HG03060 (cell line): Measurements from ENCODE around the gene ANKRD36.
"Not testable (repeated sequence)": the region's sequence is repeated elsewhere in the genome, so short reads cannot be mapped to it uniquely, and the experiment has no call there.

Experiments used
- ATAC-seq: cut with Tn5 transposase; IDR thresholded peaks from one replicate; pipeline ENCODE4 v1.9.1; 2021; ENCODE audit warnings: low read depth, moderate number of reproducible peaks; ENCODE audit not compliant: unreplicated experiment

The ANKRD36 gene

GRCh38 chr2:97113050-97113881, at the start of gene ANKRD36:
Gene ANKRD36 (plus strand): TSS chr2:97113153. CDS start chr2:97113740, 587 bp downstream.
- peak; percentile 80 for ATAC-seq

GRCh38 chr2:97066030-97066429, 46.9 kb upstream of the ANKRD36 start:
- not testable (repeated sequence) for ATAC-seq

DNA sequence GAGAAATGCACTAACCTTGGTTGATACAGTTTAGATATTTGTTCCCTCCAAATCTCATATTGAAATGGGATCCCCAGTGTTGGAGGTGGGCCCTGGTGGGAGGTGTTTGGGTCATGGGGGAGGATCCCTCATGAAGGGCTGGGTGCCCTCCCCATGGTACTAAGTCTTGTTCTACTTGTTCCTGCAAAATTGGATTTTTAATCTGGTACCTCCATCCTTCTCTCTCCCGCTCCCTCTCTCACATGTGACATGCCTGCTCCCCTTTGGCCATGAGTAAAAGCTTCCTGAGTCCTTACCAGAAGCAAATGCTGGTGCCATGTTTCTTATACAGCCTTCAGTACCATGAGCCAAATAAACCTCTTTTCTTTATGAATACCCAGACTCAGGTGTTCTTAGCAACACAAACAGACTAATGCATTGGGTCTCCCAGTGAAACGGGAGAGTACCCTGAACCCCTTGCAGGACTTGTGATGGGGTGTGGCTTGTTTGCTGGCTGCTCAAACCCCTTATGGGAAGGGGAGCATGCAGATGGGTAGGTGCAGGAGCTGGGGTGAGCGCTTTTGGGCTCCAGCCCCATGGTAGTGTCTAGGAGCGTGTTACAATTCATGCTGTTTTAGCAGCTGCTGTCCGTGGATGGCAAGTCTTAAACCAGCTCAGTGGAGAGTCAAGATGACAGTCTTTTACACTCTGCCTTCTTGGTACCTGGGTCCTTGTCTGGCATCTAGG, 45.5 kb upstream of the ANKRD36 start:
- ATAC-seq = no peak

- ATAC-seq = no peak
Observed at GRCh38 chr2:97068074-97068473, 44.9 kb upstream of the ANKRD36 start.

- ATAC-seq = not testable (repeated sequence)
Observed at GRCh38 chr2:97068722-97069121, 44.2 kb upstream of the ANKRD36 start.

- not testable (repeated sequence) for ATAC-seq
Observed at GRCh38 chr2:97070915-97071314, 42.0 kb upstream of the ANKRD36 start.

DNA sequence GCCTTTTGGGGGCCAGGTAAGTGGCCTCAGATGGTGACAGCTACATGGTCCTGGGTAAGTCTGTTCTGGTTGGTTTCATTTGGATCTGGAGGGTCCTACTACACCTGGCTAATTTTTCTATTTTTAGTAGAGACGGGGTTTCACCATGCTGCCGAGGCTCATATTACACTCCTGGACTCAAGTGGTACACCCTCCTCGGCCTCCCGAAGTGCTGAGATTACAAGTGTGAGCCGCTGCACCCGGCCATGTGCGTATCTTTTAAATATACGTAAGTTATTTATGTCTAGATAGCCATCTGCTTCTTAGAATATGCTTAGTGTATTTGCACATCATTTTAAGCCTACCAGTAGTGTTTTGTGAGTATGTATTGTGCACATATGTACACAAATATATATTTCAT, 35.7 kb upstream of the ANKRD36 start:
- ATAC-seq = not testable (repeated sequence)

DNA sequence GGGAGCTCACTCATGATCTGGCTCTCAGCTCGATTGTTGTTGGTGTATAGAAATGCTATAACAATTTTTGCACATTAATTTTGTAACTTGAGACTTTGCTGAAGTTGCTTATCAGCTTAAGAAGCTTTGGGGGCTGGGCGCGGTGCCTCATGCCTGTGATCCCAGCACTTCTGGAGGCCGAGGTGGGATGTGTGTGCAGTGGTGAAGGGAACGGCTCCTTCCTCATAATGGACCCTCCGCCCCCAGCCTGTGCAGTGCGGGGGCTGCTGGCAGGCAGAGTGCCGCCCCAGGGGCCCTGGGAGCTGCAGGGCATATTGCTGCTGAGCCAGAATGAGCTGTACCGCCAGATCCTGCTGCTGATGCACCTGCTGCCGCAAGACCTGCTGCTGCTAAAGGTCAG, 32.1 kb upstream of the ANKRD36 start:
- ATAC-seq = not testable (repeated sequence)

DNA sequence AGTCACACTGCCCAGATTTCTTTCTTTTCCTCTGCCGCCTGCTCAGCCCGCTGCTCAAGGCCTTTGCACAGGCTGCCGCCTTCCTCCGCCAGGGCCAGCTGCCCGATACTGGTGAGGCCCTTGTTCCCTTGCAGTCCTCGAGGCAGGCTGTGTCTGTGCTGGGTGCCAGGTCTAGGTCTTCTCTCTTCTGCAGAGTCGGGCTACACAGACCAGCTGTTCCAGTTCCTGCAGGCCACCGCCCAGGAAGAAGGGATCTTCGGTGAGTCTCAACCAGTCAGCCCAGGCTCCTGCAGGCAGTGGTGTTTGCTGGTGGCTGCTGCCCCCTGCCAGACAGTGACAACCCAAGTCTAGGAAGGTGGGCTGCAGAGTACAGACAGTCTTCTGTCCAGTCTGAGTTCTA, 30.7 kb upstream of the ANKRD36 start:
- not testable (repeated sequence) for ATAC-seq

GRCh38 chr2:97083516-97083915, 29.4 kb upstream of the ANKRD36 start:
- not testable (repeated sequence) for ATAC-seq

DNA sequence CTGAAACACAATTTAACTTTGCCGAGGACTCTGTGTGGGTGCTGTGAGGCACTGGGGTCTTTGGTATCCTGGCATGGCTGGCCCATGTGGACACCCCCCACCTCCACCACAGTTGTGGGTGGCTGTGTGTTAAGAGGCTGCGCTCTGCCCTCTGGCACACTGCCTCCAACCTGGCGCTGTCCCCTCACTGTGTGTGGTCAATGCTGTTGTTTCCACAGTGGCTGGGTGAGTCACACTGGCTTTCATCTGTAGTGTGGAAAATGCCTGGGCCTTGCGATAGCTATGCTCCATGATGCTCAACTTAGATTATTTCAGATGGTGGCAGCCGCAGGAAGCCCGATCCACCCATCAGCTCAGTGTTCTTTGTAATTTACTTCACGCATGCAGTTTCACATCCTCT, 27.9 kb upstream of the ANKRD36 start:
- not testable (repeated sequence) for ATAC-seq

GRCh38 chr2:97088706-97089105, 24.2 kb upstream of the ANKRD36 start:
- not testable (repeated sequence) for ATAC-seq

GRCh38 chr2:97092946-97093345, 20.0 kb upstream of the ANKRD36 start:
- ATAC-seq = not testable (repeated sequence)

GRCh38 chr2:97093983-97094771, 18.8 kb upstream of the ANKRD36 start:
- peak; percentile 15 for ATAC-seq

GRCh38 chr2:97094772-97095611, 18.0 kb upstream of the ANKRD36 start, which contains the start of gene FAHD2B:
Gene FAHD2B (minus strand): TSS chr2:97094882. CDS start chr2:97091706, 3,176 bp downstream.
- peak; percentile 55 for ATAC-seq

DNA sequence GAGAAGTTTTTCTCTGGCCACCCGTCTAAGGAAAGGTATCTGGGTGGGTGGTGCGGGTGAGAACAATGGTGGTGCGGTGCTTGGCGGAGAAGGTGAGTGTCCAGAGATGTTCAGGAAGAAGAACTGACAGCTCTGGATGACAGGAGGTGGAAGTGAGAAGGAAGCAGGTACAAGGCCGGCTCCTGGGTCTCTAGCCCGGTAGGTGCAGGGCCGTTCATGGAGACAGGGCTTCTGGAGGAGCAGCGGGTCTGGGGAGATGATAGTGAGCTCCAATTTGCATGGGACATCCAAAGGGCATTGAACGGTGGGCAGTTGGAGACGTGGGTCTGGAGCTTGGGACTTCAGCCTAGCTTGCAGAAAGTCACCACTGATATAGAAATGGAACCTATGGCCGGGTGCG, 17.3 kb upstream of the ANKRD36 start:
- no peak for ATAC-seq

DNA sequence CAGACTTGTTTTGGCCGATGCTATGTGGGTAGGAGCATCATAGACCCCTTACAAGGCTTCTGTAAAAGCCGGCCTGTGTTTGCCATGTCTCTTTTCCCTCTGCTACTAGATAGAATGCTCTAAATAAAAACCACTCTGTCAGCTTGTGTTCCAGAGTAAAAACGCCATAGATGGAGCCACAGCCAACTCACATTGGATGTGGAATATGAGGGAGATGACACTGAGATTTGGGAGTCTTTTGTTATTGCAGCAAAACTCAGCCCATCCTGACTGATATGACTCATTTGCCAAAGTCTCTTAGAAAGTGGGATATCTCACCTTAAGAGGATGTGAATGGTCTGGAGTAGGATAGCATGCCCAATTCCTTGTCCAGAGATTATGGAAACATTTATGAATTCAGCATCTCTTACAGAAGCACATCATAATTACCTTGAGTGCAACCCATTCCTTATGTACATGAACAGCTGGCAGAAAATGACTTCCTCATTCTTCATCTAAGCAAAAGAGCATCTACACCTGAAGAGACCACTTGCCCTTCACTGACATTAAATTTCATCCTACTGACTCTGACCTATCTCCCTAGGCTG, 14.1 kb upstream of the ANKRD36 start:
- not testable (repeated sequence) for ATAC-seq

GRCh38 chr2:97106878-97107277, 6.1 kb upstream of the ANKRD36 start:
- not testable (repeated sequence) for ATAC-seq

DNA sequence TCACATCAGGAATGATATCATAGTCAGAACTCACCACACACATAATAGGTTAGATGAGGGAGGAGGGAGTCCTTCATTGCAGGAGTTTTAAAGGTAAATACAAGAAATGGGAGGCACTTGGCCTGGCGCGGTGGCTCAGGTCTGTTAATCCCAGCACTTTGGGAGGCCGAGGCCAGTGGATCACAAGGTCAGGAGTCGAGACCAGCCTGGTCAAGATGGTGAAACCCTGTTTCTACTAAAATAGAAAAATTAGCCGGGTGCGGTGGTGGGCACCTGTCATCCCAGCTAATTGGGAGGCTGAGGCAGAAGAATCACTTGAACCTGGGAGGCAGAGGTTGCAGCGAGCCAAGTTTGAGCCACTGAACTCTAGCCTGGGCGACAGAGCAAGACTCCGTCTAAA, 1.7 kb upstream of the ANKRD36 start:
- ATAC-seq = not testable (repeated sequence)
